ENCODE data around the gene SPAG16. TPM values are rescaled to one million over a fixed set of nuclear protein-coding genes. Genes with fewer than 3 reads are reported as not detected.

The SPAG16 gene
- total RNA-seq, 4 donors from 2014 or later: 25.6 to 37.5 (median 26.3) TPM

GRCh38 chr2:214077727-214078126, 793.5 kb downstream of the SPAG16 start:
- WGBS, 2 donors: 75 to 84% methylated on average over 1 of the region's 1 CpG
- intact Hi-C loops (cut with DNase I; ENCODE audit: low total_unique reads): no loop called here
- no peak for DNase-seq (ENCODE audit: low spot score in 2 of 2)
- H3K4me3 ChIP-seq (ENCODE audit: low read depth, poor library complexity, severe bottlenecking): no peak overlapping the region
- TF ChIP-seq POLR2A (IDR thresholded peaks at IDR 0.05) (no peak), CTCF (IDR thresholded peaks at IDR 0.05) (no peak)

GRCh38 chr2:214079032-214079431, 794.8 kb downstream of the SPAG16 start:
- 69 to 82% methylated on average over 2 of the region's 2 CpGs for WGBS, 2 donors
- intact Hi-C loops (cut with DNase I; ENCODE audit: low total_unique reads): no loop called here

GRCh38 chr2:214088536-214088935, 804.3 kb downstream of the SPAG16 start:
- no peak for TF ChIP-seq POLR2A (IDR thresholded peaks at IDR 0.05)
- no peak for TF ChIP-seq CTCF (IDR thresholded peaks at IDR 0.05)
- WGBS, 2 donors: 52 to 55% methylated on average over 1 of the region's 1 CpG
- H3K4me3 ChIP-seq (ENCODE audit: low read depth, poor library complexity, severe bottlenecking): no peak overlapping the region
- intact Hi-C loops (cut with DNase I; ENCODE audit: low total_unique reads): no loop called here
- DNase-seq (ENCODE audit: low spot score in 2 of 2): no peak

More at GRCh38 chr2:214079032-214079431, 794.8 kb downstream of the SPAG16 start:
- TF ChIP-seq CTCF (IDR thresholded peaks at IDR 0.05) (no peak), POLR2A (IDR thresholded peaks at IDR 0.05) (no peak)
- no peak for DNase-seq (ENCODE audit: low spot score in 2 of 2)
- no peak overlapping the region for H3K4me3 ChIP-seq (ENCODE audit: low read depth, poor library complexity, severe bottlenecking)

GRCh38 chr2:214096208-214096715, 812.0 kb downstream of the SPAG16 start:
- WGBS, 2 donors: 52 to 77% methylated on average over 4 of the region's 4 CpGs

GRCh38 chr2:214098811-214099210, 814.5 kb downstream of the SPAG16 start:
- intact Hi-C loops (cut with DNase I; ENCODE audit: low total_unique reads): no loop called here
- TF ChIP-seq POLR2A (IDR thresholded peaks at IDR 0.05) (no peak), CTCF (IDR thresholded peaks at IDR 0.05) (no peak)
- DNase-seq (ENCODE audit: low spot score in 2 of 2): no peak
- 25 to 32% methylated on average over 1 of the region's 1 CpG for WGBS, 2 donors
- H3K4me3 ChIP-seq (ENCODE audit: low read depth, poor library complexity, severe bottlenecking): no peak overlapping the region

More at GRCh38 chr2:214096208-214096715, 812.0 kb downstream of the SPAG16 start:
- no peak for DNase-seq (ENCODE audit: low spot score in 2 of 2)
- TF ChIP-seq CTCF (IDR thresholded peaks at IDR 0.05) (no peak), POLR2A (IDR thresholded peaks at IDR 0.05) (no peak)
- no peak overlapping the region for H3K4me3 ChIP-seq (ENCODE audit: low read depth, poor library complexity, severe bottlenecking)
- intact Hi-C loops (cut with DNase I; ENCODE audit: low total_unique reads): no loop called here

GRCh38 chr2:214100488-214100887, 816.2 kb downstream of the SPAG16 start:
- H3K4me3 ChIP-seq (ENCODE audit: low read depth, poor library complexity, severe bottlenecking): no peak overlapping the region
- TF ChIP-seq POLR2A (IDR thresholded peaks at IDR 0.05): no peak
- no peak for TF ChIP-seq CTCF (IDR thresholded peaks at IDR 0.05)
- intact Hi-C loops (cut with DNase I; ENCODE audit: low total_unique reads): no loop called here
- DNase-seq (ENCODE audit: low spot score in 2 of 2): no peak
- WGBS, 2 donors: 83 to 85% methylated on average over 4 of the region's 4 CpGs
